ENCODE measurements around the gene HMGB3. TPM values are rescaled to one million over a fixed set of nuclear protein-coding genes. Genes with fewer than 3 reads are reported as not detected.

The HMGB3 gene
- total RNA-seq, 1 donor from 2014 or later: 1.7 TPM

DNA sequence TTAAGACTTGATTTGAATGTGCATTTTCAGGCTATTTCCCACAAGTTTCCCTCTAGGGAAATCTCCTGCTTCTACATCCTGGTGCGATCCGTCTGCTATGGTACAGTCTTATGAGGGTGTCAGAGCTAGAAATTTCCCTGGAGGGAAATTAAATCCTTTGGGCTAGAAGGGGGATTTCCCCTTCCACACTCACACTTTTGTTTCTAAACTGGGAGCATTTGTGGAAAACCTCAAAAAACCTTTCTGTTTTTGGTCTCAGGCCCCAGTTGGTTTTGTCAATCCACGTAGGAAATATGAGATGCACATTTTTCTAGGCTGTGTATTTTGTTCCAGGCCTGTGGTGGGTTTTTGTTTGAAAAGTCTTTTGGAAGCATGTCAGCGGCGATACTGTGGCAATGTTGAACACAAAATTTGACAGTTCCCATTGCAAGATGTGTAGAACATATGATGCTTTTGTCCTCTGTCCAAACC is 17.8 kb downstream of the HMGB3 start:
- H3K27ac ChIP-seq: no peak overlapping the region
- DNase-seq (ENCODE audit: extremely low spot score in 2 of 2): no peak
- no peak for TF ChIP-seq POLR2A (IDR thresholded peaks at IDR 0.05)
- TF ChIP-seq CTCF (IDR thresholded peaks at IDR 0.05): no peak
- no peak for TF ChIP-seq POLR2AphosphoS5 (IDR thresholded peaks at IDR 0.05; ENCODE audit: insufficient read depth in 1 of 2, low read depth in 1 of 2)
- H3K27me3 ChIP-seq: no peaks in the 10 kb centered on the region
- no peaks in the 10 kb centered on the region for H3K4me1 ChIP-seq
- no peaks in the 10 kb centered on the region for H3K36me3 ChIP-seq
- intact Hi-C loops (cut with DNase I): no loop called here
- no peaks in the 10 kb centered on the region for H3K9me3 ChIP-seq
- no peak overlapping the region for H3K4me3 ChIP-seq

DNA sequence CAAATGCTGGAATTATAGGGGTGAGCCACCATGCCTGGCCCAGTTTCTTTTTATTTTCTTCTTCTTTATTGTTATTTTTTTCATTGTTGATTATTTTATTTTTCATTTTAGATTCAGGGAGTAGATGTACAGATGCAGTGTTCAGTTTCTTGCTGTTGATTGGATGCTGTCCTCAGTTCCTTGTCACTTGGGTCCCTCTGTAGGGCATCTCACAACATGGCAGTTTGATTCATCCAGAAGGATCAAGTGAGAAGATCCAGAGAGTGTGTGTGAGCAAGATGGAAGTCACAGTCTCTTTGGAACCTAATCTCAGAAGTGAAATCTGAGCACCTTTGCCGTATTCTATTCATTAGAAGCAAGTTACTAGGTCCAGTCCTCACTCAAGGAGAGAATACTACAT is 20.9 kb downstream of the HMGB3 start:
- no peak overlapping the region for H3K27ac ChIP-seq
- intact Hi-C loops (cut with DNase I): no loop called here
- DNase-seq (ENCODE audit: extremely low spot score in 2 of 2): no peak

DNA sequence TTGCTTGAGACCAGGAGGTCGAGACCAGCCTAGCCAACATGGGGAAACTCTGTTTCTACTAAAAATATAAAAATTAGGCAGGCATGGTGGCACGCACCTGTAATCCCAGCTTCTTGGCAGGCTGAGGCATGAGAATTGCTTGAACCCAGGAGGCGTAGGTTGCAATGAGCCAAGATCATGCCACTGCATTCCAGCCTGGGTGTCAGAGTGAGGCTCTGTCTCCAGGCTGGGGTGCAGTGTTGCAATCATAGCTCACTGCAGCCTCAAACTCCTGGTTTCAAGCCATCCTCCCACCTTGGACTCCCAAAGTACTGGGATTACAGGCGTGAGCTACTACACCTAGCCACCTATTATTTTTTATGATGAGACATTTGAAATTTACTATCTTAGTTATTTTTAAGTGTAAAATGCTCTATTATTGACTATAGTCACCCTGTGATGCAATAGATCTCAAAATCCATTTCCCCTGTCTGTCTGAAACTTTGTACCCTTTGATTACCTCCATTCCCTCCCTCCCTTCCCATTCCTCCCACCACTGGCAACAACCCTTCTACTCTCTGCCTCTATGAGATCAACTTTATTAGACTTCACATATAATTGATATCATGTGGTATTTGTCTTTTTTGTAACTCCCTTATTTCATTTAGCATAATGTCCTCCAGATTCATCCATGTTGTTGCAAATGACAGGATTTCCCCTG is 23.4 kb downstream of the HMGB3 start:
- H3K27ac ChIP-seq: no peak overlapping the region
- no peaks in the 10 kb centered on the region for H3K4me1 ChIP-seq
- no peaks in the 10 kb centered on the region for H3K9me3 ChIP-seq
- intact Hi-C loops (cut with DNase I): no loop called here
- no peaks in the 10 kb centered on the region for H3K27me3 ChIP-seq
- no peak overlapping the region for H3K4me3 ChIP-seq
- H3K36me3 ChIP-seq: no peaks in the 10 kb centered on the region
- no peak for DNase-seq (ENCODE audit: extremely low spot score in 2 of 2)
- TF ChIP-seq POLR2AphosphoS5 (IDR thresholded peaks at IDR 0.05; ENCODE audit: insufficient read depth in 1 of 2, low read depth in 1 of 2): no peak
- no peak for TF ChIP-seq POLR2A (IDR thresholded peaks at IDR 0.05)
- TF ChIP-seq CTCF (IDR thresholded peaks at IDR 0.05): no peak

More for the DNA sequence above, 20.9 kb downstream of the HMGB3 start:
- no peaks in the 10 kb centered on the region for H3K27me3 ChIP-seq
- no peaks in the 10 kb centered on the region for H3K9me3 ChIP-seq
- no peak overlapping the region for H3K4me3 ChIP-seq
- no peaks in the 10 kb centered on the region for H3K36me3 ChIP-seq
- TF ChIP-seq CTCF (IDR thresholded peaks at IDR 0.05) (no peak), POLR2AphosphoS5 (IDR thresholded peaks at IDR 0.05; ENCODE audit: insufficient read depth in 1 of 2, low read depth in 1 of 2) (no peak), POLR2A (IDR thresholded peaks at IDR 0.05) (no peak)
- H3K4me1 ChIP-seq: no peaks in the 10 kb centered on the region

DNA sequence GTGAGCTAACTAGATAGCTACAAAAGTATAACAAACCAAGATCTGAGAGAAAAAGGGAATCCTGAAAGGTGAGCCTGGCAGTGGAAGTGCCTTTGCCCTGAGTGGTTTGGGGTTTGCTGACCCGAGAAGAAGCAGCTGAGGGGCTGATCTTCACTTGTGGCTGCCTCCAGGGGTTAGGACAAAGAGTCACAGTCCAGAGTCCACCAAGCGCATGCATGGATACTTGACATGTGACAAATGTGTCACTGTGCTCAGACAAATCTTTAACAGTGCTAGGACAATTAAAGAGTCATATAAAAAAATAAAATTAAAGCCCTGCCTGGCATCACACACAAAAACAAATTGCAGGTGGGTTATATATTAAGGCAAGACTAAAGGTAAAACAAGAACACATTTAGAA is 26.4 kb downstream of the HMGB3 start:
- H3K4me1 ChIP-seq: no peaks in the 10 kb centered on the region
- H3K4me3 ChIP-seq: no peak overlapping the region
- intact Hi-C loops (cut with DNase I): no loop called here
- peak in 1 of 2 donors; percentile 18 for DNase-seq (ENCODE audit: extremely low spot score in 2 of 2)
- TF ChIP-seq POLR2A (IDR thresholded peaks at IDR 0.05) (no peak), CTCF (IDR thresholded peaks at IDR 0.05) (no peak), POLR2AphosphoS5 (IDR thresholded peaks at IDR 0.05; ENCODE audit: insufficient read depth in 1 of 2, low read depth in 1 of 2) (no peak)
- H3K27me3 ChIP-seq: no peaks in the 10 kb centered on the region
- H3K9me3 ChIP-seq: no peaks in the 10 kb centered on the region
- no peak overlapping the region for H3K27ac ChIP-seq
- H3K36me3 ChIP-seq: no peaks in the 10 kb centered on the region

- H3K27me3 ChIP-seq: no peaks in the 10 kb centered on the region
- DNase-seq (ENCODE audit: extremely low spot score in 2 of 2): peak in 1 of 2 donors; percentile 27
Observed at GRCh38 chrX:151013164-151013743, 30.1 kb downstream of the HMGB3 start.

More at GRCh38 chrX:151013164-151013743, 30.1 kb downstream of the HMGB3 start:
- Histone ChIP-seq H3K36me3 (no peaks in the 10 kb centered on the region), H3K4me3 (no peak overlapping the region), H3K9me3 (no peaks in the 10 kb centered on the region), H3K27ac (no peak overlapping the region), H3K4me1 (no peaks in the 10 kb centered on the region)
- TF ChIP-seq POLR2A (IDR thresholded peaks at IDR 0.05): no peak
- TF ChIP-seq CTCF (IDR thresholded peaks at IDR 0.05): no peak
- TF ChIP-seq POLR2AphosphoS5 (IDR thresholded peaks at IDR 0.05; ENCODE audit: insufficient read depth in 1 of 2, low read depth in 1 of 2): no peak
- intact Hi-C loops (cut with DNase I): no loop called here

Data from vagina (tissue), 2 donors.